OCI-LY1 (cell line): ENCODE measurements around the gene TMEM11.

Experiments used
- EZH2 ChIP-seq: fragments of 200-600 bp; sonication (generic), shearing (Covaris generic); IDR thresholded peaks from 2 replicates; pipeline ENCODE4 v1.8.0; 2017; ENCODE audit warnings: borderline replicate concordance, mixed run types, mild to moderate bottlenecking, antibody characterized with exemption, low read length, moderate library complexity, mixed read lengths
- TF ChIP-seq, protein P1 (sequence below): fragments of 200-600 bp; sonication (generic), shearing (Covaris generic); IDR thresholded peaks from 2 replicates; pipeline ENCODE4 v1.5.1; 2017; ENCODE audit warnings: mild to moderate bottlenecking, antibody characterized with exemption, low read length, moderate library complexity, mixed read lengths

DNA sequence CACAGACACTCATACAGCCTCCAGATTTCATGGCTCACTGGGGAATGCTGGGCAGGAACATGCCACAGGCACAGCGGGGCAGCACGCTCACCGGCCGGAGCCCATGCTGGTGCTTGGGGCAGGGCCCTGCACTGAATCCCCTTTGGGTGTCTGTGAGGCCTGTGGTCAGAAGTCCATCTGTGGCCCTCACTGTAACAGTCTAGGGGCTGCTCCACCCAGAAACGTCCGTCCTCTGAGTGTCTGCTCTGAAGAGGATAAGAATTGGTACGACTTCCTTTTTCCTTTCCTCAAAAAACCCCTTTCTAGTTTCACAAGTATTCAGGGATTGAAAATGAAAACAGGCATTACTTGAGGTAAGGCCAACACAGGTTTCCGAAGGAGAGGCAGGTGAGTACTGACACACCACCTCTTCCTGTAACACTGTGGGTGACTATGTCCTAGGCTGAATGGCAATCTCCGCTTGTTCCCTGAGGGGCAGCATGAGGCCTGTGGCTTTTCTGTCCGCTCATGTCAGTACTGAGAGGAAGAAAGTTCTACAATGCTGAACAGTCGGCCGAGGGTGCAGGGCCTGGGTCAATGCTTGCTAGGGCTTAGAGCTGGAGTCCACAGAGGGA lies 42.5 kb downstream of the TMEM11 start:
- TF ChIP-seq, protein P1, sequence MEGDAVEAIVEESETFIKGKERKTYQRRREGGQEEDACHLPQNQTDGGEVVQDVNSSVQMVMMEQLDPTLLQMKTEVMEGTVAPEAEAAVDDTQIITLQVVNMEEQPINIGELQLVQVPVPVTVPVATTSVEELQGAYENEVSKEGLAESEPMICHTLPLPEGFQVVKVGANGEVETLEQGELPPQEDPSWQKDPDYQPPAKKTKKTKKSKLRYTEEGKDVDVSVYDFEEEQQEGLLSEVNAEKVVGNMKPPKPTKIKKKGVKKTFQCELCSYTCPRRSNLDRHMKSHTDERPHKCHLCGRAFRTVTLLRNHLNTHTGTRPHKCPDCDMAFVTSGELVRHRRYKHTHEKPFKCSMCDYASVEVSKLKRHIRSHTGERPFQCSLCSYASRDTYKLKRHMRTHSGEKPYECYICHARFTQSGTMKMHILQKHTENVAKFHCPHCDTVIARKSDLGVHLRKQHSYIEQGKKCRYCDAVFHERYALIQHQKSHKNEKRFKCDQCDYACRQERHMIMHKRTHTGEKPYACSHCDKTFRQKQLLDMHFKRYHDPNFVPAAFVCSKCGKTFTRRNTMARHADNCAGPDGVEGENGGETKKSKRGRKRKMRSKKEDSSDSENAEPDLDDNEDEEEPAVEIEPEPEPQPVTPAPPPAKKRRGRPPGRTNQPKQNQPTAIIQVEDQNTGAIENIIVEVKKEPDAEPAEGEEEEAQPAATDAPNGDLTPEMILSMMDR, result no peak
- no peak for TF ChIP-seq EZH2
